ENCODE results near the gene TAS2R3. TPM values are rescaled to one million over a fixed set of nuclear protein-coding genes. Genes with fewer than 3 reads are reported as not detected.

The TAS2R3 gene
- total RNA-seq, 1 experiment from 2014 or later, result 0.34 TPM

- DNase-seq (ENCODE audit: low read depth), result peak; percentile 58
Measured at GRCh38 chr7:141785706-141786552, 22.0 kb downstream of the TAS2R3 start.

- DNase-seq (ENCODE audit: low read depth), result no peak
Measured at GRCh38 chr7:141788296-141788695, 24.4 kb downstream of the TAS2R3 start.

- no peak for DNase-seq (ENCODE audit: low read depth)
Measured at GRCh38 chr7:141789917-141790316, 26.0 kb downstream of the TAS2R3 start, which contains the start of gene TAS2R5. TSS of gene TAS2R5 (plus strand) at chr7:141790217. CDS start at chr7:141790362, 145 bp downstream.

GRCh38 chr7:141792526-141792925, 28.6 kb downstream of the TAS2R3 start:
- no peak for DNase-seq (ENCODE audit: low read depth)

Other genes starting within 250 kb of the TAS2R3 start
- gene AGK, start 212.7 kb upstream of the TAS2R3 start, total RNA-seq (2014; rRNA removed), result 30.9 and 31.1 TPM in 2 replicates
- gene DENND11, start 61.9 kb upstream of the TAS2R3 start, total RNA-seq (2014; rRNA removed), result 1.9 and 2.3 TPM in 2 replicates
- not detected in 2 replicates for gene WEE2, start 55.7 kb upstream of the TAS2R3 start, total RNA-seq (2014; rRNA removed)
- 314 and 326 TPM in 2 replicates for gene SSBP1, start 25.7 kb upstream of the TAS2R3 start, total RNA-seq (2014; rRNA removed)
- 0.06 and 0.34 TPM in 2 replicates for gene TAS2R4, start 12.6 kb downstream of the TAS2R3 start, total RNA-seq (2014; rRNA removed)
- not detected in 2 replicates for gene TAS2R5, start 26.1 kb downstream of the TAS2R3 start, total RNA-seq (2014; rRNA removed)
- gene PRSS37, start 77.4 kb downstream of the TAS2R3 start, total RNA-seq (2014; rRNA removed), result not detected in 2 replicates
- not detected in 2 replicates for gene OR9A4, start 152.3 kb downstream of the TAS2R3 start, total RNA-seq (2014; rRNA removed)
- gene CLEC5A, start 182.9 kb downstream of the TAS2R3 start, total RNA-seq (2014; rRNA removed), result not detected in 2 replicates
- not detected in 2 replicates for gene TAS2R38, start 209.7 kb downstream of the TAS2R3 start, total RNA-seq (2014; rRNA removed)
- 0.06 and 0.17 TPM in 2 replicates for gene MGAM, start 231.8 kb downstream of the TAS2R3 start, total RNA-seq (2014; rRNA removed)

Measured in LHCN-M2 (cell line).